RCC 7860 (cell line): ENCODE data around the gene DMWD.
A peak's percentile ranks its signal among the peaks of the same experiment; 100 is the strongest.

Source experiments
- DNase-seq: peaks from one replicate; pipeline ENCODE4 v3.0.0-alpha.2; 2015; ENCODE audit warnings: low spot score
- FAIRE-seq: peaks from 2 replicates; lab custom pipeline; 2012; peaks lifted over from hg19 to GRCh38; lab: Jason Lieb, UNC

Gene DMWD

GRCh38 chr19:45789035-45789786 lies 3.4 kb downstream of the DMWD start:
- no peak for FAIRE-seq
- no peak for DNase-seq

GRCh38 chr19:45786533-45786894 lies 6.1 kb downstream of the DMWD start:
- DNase-seq (no peak), FAIRE-seq (no peak)

GRCh38 chr19:45785781-45786532 lies 6.7 kb downstream of the DMWD start:
- FAIRE-seq: no peak

GRCh38 chr19:45785097-45785496 lies 7.5 kb downstream of the DMWD start:
- FAIRE-seq (no peak), DNase-seq (no peak)

More at GRCh38 chr19:45785781-45786532, 6.7 kb downstream of the DMWD start:
- no peak for DNase-seq

- DNase-seq: no peak
- no peak for FAIRE-seq
These were observed 8.5 kb downstream of the DMWD start for GRCh38 chr19:45784096-45784495.

GRCh38 chr19:45782820-45783785 lies 9.5 kb downstream of the DMWD start:
- no peak for FAIRE-seq
- no peak for DNase-seq

- FAIRE-seq (no peak), DNase-seq (no peak)
These were observed 10.4 kb downstream of the DMWD start, which contains the start of gene DMPK for GRCh38 chr19:45782162-45782691. Gene DMPK, minus strand, starts transcription at chr19:45782490. Its CDS starts 138 bp downstream, at chr19:45782352.

- FAIRE-seq (no peak), DNase-seq (peak; percentile 16)
These were observed 11.2 kb downstream of the DMWD start for GRCh38 chr19:45781214-45782161.

- DNase-seq: no peak
- no peak for FAIRE-seq
These were observed 12.0 kb downstream of the DMWD start for GRCh38 chr19:45780448-45781213.

- DNase-seq: no peak
- FAIRE-seq: no peak
These were observed 12.5 kb downstream of the DMWD start for GRCh38 chr19:45780146-45780447.

GRCh38 chr19:45779231-45780145 lies 13.2 kb downstream of the DMWD start:
- no peak for DNase-seq
- FAIRE-seq: no peak

- no peak for FAIRE-seq
These were observed 14.5 kb downstream of the DMWD start for GRCh38 chr19:45778010-45778661.

GRCh38 chr19:45777395-45777961 lies 15.2 kb downstream of the DMWD start:
- no peak for DNase-seq
- FAIRE-seq: no peak

More at GRCh38 chr19:45778010-45778661, 14.5 kb downstream of the DMWD start:
- DNase-seq: no peak

GRCh38 chr19:45774765-45775164 lies 17.9 kb downstream of the DMWD start:
- FAIRE-seq: no peak

GRCh38 chr19:45773384-45773783 lies 19.3 kb downstream of the DMWD start:
- DNase-seq (no peak), FAIRE-seq (no peak)

More at GRCh38 chr19:45774765-45775164, 17.9 kb downstream of the DMWD start:
- DNase-seq: no peak

GRCh38 chr19:45772912-45773311 lies 19.7 kb downstream of the DMWD start:
- DNase-seq (no peak), FAIRE-seq (no peak)
